CD4-positive, alpha-beta T cell treated with Interleukin-17A for 4 hours (primary cell): ENCODE data around the gene RHOD.

ENCODE experiments used
- DNase-seq: peaks from one replicate; pipeline ENCODE4 v3.0.0-alpha.2; 2020; ENCODE audit warnings: mixed read lengths

Gene RHOD

DNA sequence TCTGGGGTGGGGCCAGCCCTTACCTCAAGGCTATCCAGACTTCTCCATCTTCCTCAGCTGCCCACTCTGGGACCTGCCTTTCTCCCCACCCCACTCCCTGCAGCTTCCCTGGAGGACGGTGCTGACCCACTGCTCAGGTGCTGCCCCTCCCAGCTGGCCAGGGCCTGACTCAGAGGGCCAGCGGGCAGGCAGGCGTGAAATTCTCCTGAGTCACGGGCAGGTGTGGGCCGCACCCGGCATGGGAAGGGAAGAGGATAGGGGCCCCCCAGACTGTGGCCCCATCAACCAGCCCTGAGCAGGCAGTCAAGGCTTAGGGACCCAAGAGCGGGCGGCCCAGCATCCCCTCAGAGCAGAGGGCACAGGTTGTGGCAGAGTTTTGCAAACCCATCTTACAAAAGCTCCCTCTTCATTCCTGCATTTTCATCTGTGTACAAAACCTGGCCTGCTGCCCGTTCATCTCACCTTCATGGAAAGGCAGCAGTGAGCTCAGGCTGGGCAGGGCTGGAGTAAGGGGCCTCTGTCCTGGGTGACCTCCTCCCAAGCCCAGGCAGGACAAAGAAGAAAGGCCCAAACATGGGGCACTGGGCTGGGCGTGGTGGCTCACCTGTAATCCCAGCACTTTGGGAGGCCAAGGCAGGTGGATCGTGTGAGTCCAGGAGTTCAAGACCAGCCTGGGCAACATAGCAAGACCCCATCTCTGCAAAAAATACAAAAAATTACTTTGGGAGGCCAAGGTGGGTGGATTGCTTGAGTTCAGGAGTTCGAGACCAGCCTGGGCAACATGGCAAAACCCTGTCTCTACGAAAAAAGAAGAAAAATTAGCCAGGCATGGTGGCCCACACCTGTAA lies 6.1 kb downstream of the RHOD start:
- no peak for DNase-seq

DNA sequence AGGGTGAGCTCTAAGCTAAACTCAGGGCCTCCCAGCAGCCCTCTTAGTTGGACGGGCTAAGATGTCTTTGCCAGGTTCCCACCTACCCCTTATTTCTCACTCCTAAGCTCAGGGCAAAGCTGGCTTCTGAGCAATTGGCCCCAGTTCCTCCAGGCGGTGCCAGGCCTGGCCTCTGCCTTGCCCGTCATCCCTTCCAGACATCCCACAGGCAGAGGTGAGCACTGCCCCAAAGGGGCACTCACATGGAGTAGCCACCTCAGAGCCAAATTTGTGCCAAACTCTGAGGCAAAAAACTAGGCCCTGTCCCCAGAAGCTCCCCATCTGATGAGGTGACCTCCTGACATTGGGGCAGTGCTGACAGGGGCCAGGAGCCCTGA lies 9.7 kb downstream of the RHOD start:
- DNase-seq = no peak

DNA sequence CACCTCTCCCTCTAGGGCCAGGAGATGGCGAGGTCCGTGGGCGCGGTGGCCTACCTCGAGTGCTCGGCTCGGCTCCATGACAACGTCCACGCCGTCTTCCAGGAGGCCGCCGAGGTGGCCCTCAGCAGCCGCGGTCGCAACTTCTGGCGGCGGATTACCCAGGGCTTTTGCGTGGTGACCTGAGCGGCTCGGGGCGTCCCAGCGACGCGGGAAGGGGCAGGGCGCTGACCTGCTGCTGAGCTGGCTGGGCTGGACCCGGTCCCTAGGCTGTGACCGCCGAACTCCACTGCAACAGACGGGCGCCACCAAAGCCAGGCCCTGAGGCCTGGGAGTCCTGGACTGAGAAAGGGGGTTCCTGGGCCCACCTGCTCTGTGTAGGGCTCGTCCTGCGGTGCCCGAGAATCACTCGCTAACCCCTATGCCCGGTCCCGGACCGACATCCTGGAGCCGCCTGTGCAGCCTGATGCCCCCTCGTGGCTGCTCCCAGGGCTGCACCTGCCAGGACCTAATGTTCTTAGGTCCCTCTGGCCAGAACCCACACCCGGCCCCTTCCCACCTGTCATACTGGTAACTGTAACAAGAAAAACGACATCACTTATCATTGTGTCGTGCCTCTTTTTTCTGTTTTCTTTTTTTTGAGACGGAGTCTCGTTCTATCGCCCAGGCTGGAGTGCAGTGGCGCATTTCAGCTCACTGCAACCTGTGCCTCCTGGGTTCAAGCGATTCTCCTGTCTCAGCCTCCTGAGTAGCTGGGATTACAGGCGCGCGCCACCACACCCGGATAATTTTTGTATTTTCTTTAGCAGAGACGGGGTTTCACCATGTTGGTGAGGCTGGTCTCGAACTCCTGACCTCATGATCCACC lies 15.0 kb downstream of the RHOD start:
- DNase-seq = peak; percentile 78

DNA sequence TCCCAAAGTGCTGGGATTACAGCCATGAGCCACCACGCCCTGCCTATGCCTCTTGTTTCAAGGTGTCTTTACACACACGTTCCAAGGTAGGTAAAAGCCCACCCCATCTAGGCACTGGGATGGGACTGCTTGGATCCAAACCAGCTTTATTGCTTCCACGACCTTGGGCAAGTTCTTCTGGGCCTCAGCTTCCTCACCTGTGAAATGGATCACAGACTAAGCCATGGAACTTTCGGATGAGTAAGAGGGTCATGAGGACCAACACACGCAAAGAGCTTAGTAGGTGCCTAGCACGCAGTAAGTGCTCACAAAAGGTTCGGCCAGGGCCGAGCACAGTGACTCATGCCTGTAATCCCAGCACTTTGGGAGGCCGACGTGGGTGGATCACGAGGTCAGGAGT lies 15.6 kb downstream of the RHOD start:
- no peak for DNase-seq

DNA sequence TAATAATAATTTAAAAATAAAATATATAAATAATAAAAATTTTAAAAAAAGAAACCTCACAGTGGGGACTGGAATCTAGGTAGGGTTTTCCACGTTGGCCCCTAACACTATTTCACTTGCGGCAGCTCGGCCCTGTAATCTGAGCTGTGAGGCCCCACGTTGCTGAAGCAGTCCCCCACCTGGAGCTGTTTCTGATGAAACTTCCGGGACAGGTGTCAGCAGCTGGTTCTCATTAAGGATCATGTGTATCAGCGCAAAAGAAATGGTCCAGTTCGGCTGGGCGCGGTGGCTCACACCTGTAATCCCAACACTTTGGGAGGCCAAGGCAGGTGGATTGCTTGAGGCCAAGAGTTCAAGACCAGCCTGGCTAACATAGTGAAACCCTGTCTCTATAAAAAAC lies 17.3 kb downstream of the RHOD start:
- DNase-seq = no peak

DNA sequence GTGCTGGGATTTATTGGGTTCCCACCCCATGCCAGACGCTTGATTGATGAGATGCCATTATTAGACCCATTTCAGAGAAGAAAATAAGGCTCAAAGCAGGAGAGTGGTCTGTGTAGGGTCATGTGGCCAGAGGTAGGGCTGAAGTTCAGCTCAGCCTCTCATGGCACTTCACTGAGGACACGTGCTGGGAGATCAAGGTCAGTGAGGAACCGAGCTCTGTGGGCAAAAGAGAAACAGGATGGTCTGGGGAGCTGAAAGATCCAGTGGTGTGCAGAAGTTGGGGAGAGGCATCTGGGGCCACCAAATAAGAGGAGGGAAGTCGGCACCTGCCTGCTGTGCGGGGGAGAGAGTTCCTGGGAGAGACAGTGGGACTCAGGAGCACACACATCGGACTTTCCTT lies 19.6 kb downstream of the RHOD start:
- DNase-seq = no peak

DNA sequence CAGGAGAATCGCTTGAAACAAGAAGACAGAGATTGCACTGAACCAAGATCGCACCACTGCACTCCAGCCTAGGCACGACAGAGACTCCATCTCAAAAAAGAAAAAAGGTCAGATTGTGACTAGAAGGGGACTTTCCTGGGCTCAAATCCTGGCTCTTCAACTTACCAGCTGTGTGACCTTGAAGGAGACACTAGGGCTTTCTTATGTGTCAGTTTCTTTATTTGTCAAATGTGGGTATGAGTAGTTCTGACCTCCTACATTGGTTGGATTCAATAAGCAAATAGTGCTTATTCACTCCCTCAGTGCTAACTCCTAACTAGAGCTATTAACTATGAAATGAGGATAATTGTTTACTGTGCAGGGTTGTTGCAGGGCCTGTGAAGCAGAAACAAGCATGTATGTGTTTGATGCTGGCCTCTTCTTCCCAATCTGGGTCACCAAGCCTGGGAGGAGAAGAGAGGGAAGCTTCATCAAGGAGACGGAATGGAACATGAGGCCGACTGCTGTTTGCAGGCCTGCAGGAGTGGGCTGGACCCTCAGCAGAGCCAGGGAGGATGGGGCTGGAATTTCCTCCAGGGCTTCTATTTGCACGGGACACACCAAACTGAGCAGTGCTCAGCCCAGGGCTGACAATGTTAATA lies 22.5 kb downstream of the RHOD start:
- DNase-seq = no peak

DNA sequence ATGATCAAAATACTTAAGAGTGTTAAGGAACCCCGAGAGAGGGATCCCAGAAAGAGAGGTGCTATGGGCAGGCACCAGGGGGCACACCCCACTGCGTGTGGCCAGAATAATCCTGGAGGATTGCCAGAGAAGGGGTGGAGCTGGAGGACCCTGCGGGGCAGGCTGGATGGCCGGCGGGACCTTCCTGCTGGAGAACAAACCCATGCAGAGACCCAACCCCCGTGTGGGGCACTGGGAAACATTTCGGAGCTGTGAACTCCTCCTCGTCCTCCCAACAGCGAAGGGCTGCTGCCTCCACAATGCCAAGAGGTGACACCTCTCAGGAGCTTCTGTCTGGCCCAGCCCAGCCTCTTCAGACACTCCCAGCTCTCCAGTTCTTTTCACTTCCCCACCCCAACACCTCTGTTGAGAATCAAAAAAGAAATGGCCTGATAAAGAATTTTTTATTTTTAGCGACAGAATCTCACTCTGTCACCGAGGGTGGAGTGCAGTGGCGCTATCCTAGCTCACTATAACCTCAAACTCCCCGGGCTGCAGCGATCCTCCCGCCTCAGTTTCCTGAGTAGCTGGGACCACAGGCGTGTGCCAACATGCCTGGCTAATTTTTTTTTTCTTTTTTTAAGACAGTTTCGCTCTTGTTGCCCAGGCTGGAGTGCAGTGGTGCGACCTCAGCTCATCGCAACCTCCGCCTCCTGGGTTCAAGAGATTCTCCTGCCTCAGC lies 25.6 kb downstream of the RHOD start:
- peak; percentile 25 for DNase-seq

DNA sequence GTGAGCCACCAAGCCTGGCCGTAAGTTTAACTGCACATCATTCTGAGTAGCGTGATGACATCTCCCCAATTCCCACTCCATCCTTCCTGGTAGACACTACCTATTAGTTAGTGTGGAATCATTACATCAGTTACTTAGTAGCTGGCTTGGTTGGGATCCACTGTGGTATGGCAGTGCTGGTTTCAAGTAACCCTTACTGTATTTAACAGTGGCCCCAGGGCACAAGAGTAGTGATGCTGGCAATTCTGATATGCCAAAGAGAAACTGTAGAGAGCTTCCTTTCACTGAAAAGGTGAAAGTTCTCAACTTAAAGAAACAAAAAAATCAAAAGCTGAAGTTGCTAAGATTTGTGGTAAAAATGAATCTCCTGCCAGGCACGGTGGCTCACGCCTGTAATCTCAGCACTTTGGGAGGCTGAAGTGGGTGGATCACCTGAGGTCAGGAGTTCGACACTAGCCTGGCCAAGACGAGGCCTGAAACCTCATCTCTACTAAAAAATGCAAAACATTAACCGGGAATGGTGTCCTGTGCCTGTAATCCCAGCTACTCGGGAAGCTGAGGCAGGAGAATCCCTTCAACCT lies 27.2 kb downstream of the RHOD start:
- no peak for DNase-seq

DNA sequence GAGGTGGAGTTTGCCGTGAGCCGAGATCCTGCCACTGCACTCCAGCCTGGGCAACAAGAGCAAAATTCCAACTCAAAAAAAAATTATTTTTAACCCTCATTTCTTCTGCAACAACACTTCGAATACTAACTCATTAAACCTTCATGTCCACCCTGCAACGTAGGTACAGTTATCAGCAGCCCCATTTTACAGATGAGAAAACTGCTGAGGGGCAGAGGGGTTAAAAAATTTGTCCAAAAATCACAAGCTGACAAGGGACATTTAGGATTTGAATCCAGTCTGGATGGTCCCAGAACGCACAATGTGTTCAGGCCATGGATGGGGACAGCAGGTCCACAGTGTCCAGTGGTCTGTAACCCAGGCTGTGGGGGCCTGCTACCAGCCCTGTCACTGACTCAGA lies 29.0 kb downstream of the RHOD start:
- no peak for DNase-seq

DNA sequence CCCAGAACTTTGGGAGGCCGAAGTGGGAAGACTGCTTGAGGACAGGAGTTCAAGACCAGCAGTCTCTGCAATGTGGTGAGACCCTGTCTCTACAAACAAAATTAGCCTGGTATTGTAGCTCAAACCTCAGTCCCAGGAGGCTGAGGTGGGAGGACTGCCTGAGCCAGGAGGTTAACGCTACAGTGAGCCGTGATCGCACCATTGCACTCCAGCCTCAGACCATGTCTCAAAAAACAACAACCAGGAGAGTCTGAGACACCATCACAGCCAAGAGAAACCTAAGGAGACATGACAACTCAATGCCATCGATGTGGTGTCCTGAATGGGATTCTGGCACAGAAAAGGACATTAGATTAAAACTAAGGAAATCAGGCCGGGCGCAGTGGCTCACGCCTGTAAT lies 34.1 kb downstream of the RHOD start:
- no peak for DNase-seq

DNA sequence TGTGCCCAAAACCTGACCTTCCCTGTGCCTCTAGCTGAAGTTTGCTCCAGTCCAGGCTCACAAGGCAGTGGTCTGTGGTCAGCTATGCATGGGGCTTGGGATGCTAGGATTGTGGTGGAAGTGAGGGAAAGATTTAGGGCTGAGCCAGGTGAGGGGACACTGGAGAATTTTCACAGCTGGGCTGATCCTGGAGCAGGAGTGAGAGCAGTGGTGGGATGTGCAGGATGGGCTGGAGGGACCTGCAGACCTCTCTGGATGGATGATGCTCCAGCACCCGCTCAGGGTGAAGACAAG lies 38.5 kb downstream of the RHOD start:
- DNase-seq = no peak

DNA sequence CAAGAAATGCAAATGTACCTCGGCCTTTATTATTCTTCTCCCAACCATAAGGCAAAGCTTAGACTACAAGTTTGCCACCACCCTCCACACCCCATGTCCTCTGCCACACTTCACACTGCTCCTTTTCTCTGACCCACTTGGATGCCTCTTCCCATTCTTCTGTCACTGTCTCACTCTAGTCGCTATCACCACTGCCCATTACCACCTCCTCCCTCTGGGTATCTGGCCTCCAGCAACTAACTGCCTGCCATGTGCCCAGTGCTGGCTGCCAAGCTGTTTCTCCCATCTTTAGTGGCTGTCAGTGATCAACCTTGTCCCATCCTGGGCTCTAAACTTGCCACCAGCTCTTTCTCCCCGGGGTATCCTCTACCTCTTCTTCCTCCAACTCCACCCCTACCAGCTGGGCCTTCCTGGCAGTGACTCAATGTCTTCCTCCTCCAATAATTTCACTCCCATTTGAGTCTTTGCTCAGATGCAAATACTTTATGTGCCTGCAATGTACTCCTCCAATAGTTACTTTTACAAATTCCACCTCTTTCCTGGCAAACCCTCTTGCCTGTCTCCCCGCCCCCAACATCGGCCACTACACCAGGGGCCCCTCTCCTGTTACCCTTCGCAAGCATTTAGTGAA lies 42.3 kb downstream of the RHOD start:
- no peak for DNase-seq

DNA sequence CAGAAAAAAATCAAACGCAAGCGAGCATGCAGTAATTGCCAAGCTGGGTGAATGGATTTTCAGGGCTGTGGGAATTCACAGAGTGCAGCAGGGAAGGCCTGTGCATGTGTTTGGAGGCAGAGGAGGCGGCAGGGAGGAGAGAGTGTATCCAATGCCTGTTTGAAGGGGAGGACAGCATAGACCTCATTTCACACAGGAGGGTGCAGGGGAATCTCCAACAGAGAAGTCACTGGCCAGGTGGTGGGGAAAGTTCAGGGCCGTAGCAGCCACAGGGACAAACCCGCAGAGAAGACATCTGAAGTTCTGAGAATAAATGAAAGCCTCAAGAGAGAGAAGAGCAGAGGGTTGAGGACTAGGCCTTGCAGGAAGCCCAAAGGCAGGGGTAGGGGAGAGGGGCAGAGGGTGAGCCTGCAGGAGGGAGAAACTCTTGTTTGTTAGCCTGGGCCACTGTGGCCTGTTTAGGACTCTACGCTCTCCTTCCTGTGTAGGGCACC lies 43.2 kb downstream of the RHOD start:
- no peak for DNase-seq

DNA sequence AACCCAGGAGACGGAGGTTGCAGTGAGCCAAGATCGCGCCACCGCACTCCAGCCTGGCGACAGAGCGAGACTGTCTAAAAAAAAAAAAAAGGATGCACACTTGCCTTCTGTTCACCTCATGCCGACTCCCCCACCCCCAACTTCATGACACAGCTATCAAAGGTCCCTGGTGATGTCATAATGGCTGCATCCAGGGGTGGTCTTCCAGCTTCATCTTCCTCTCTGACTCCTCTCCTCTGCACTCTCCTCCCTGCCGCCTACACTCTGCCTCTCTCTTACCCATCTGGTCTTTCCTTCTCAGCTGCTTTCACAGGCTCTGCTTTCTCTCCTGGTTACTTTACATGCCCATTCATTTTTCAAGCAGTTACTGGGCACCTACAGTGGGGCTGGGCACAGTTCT lies 46.0 kb downstream of the RHOD start:
- DNase-seq = no peak

DNA sequence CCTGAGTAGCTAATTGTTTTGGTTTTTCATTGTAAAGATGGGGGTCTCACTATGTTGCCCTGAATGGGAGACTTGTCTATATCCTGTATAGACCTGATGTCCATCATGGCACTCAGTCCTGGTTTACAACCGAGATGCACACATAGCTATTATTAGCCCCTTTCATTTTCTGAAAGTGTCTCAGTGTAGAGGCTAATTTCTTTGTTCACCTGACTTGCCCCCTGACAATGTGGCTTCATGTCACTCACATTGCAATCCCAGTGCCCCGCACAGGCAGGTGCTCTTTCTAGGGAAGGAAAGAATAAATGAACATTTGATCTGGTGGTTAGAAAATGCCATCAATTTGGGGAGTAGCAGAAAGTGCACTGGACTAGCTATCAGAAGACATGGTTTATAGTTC lies 49.3 kb downstream of the RHOD start:
- DNase-seq = no peak

DNA sequence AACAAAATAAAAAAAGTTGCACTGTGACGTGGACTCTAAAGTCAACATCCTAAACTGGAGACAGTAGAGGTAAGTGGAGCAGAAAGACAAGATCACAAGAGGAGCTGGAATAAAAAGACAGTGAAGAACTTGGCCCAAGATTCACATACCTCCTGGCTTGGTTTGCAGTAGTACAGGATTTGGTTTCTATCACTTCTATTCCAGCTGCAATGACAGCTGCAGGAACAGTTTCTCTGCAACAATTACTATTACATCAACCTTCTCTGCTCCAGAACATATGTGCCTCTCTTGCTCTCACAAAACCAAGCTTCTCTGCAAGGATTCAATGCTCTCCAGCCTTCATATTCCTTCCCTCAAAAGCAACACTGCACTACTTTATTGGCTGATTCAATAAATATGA lies 54.6 kb downstream of the RHOD start:
- no peak for DNase-seq

DNA sequence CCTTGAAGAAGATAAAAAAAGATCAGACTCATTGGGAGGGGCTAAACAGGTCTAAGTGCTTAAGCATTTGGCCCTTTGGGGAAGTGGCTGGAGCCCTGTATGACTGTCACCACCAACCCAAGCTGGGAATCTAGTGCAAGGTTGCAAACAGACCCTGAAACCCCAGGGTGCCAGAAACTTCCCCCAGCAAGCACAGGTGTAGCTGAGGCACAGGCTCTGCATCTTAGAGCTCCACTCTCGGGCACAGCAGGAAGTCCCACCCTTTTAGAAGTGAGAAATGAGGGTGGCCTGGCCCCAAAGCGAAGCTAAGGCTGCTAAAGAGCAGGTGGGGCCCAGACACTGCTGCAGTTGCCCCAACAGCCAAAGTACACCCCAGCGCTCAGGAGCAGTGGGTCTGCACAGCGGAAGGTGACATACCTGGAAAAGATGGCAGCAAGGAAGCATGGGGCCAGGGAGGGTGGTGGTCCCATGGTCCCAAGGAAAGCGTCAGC lies 56.6 kb downstream of the RHOD start:
- DNase-seq = peak; percentile 18

DNA sequence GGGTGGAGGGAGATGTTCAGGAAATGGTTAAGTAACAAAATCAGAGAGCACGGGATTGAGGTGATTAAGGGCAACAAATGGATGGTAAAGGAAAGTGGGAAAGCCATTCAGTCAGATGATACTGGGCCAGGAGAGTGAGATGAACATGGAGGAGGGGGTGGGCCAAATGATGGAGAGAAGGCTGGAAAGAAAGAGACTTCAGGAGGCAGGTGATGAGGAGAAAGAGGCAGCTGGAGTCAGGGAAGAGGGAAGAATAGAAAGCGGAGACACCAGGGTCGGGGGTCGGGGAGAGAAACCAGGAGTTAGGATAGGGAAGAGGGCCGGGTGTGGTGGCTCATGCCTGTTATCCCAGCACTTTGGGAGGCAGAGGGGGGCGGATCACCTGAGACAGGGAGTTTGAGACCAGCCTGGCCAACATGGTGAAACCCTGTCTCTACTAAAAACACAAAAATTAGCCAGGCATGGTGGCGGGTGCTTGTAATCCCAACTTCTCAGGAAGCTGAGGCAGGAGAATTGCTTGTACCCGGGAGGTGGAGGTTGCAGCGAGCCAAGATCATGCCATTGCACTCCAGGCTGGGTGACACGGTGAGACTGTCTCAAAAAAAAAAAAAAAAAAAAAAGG lies 57.7 kb downstream of the RHOD start:
- no peak for DNase-seq

DNA sequence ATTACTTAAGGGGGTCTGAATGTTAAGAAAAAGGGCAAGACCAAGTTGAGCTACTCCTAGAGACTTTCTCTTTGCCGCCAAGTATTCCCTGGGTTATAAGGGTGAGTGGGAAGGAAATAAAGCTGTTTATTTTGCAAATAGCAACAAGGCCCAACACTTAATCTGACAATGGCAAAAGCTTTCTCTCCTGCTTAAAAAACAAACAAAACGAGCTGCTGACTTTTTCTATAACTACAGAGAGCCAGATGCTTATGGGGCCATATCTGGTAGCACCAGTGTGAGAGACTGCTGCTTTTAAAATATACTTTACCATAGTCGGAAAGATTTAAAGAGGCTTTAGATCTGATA lies 60.1 kb downstream of the RHOD start:
- DNase-seq = no peak

DNA sequence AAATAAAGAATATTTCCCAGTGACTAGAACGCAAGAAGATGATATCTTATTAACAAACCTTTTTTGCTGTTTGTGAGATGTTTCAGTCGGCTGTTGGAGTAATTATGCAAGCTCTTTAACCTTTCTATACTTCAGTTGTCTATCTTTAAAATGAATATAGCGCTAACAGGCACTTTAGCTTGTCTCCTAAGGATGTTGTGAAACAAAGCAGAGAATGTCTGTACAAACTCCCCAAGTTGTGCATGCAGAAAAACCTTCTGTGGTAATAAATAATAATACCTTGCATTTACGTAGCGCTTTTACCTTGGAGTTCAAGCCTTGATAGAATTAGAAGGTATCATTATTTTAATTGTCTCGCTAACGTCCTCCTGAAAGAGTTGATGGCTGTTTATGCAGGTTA lies 60.5 kb downstream of the RHOD start:
- no peak for DNase-seq
